Suprapubic skin (tissue), 4 donors: ENCODE measurements around the gene ZBTB22. TPM values are rescaled to one million over a fixed set of nuclear protein-coding genes. Genes with fewer than 3 reads are reported as not detected.

ENCODE experiments used
- DNase-seq, 2 donors: peaks; one replicate each; pipeline ENCODE4 v3.0.0-alpha.2; 2019; ENCODE audit warnings: low spot score in 2 of 2
- H3K27ac ChIP-seq: fragments of 200-600 bp; sonication (generic); one replicate; pipeline ENCODE4 v1.5.1; 2019
- H3K27me3 ChIP-seq: fragments of 200-600 bp; sonication (generic); one replicate; pipeline ENCODE4 v1.5.1; 2019
- H3K36me3 ChIP-seq: fragments of 200-600 bp; sonication (generic); one replicate; pipeline ENCODE4 v1.5.1; 2019
- H3K4me1 ChIP-seq: fragments of 200-600 bp; sonication (generic); one replicate; pipeline ENCODE4 v1.5.1; 2019
- H3K4me3 ChIP-seq: fragments of 200-600 bp; sonication (generic); one replicate; pipeline ENCODE4 v1.5.1; 2019; ENCODE audit warnings: mild to moderate bottlenecking
- H3K9me3 ChIP-seq: fragments of 200-600 bp; sonication (generic); one replicate; pipeline ENCODE4 v1.5.1; 2019
- CTCF ChIP-seq, 2 donors: fragments of 200-600 bp in 1 of 2; fragments of 450-650 bp in 1 of 2; sonication (generic) in 1 of 2; IDR thresholded peaks; one replicate each; pipeline ENCODE4 v1.5.1; 2016 to 2019; ENCODE audit warnings: antibody characterized with exemption in 2 of 2, mild to moderate bottlenecking in 1 of 2, moderate library complexity in 1 of 2
- EP300 ChIP-seq: sonication (generic); formaldehyde crosslinking; IDR thresholded peaks from one replicate; pipeline ENCODE4 v1.6.1; 2017; ENCODE audit warnings: antibody characterized with exemption
- POLR2A ChIP-seq, 2 donors: fragments of 450-650 bp; IDR thresholded peaks; one replicate each; pipeline ENCODE4 v1.6.1; 2017; ENCODE audit warnings: antibody characterized with exemption in 2 of 2, mild to moderate bottlenecking in 2 of 2, moderate library complexity in 2 of 2
- POLR2AphosphoS5 ChIP-seq, 3 donors: sonication (generic); formaldehyde crosslinking; IDR thresholded peaks; one replicate each; pipeline ENCODE4 v1.6.1; 2017; ENCODE audit warnings: antibody characterized with exemption in 3 of 3
- WGBS: methylation state at CpG from one replicate; pipeline ENCODE4 v1.1.5; 2018; 5-methylcytosine and 5-hydroxymethylcytosine counted together
- total RNA-seq, 4 donors: library from RNA; depleted of rRNA; stranded (reverse); fragments of >200 nt; gene quantifications; one replicate each; pipeline ENCODE4 v1.1.0, GENCODE V29; 2016

Gene ZBTB22
- total RNA-seq, 4 donors from 2014 or later: 32.1 to 36.8 (median 33.4) TPM

DNA sequence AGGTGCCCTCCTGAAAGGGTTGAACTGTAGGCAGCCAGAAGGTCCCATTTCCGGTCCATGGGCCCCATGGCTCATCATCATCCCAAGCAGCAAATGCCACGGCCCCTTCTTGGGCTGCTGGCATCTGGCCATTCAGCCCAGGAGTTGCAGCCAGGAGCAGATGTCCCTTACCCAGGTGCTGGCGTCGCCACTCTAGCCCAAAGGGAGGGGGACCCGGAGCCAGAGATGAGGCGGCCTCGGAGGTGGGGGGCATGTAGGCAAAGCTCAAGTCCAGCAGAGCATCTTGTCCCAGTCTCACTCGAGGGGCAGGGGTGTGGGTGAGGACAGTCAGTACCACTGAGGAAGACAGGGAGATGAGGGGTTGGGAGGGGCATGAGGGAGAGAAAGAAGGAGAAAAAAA, 12.5 kb downstream of the ZBTB22 start:
- H3K27me3 ChIP-seq: no peaks in the 10 kb centered on the region
- H3K4me1 ChIP-seq: peaks cover 22% of the 10 kb centered on the region
- no peak for TF ChIP-seq POLR2AphosphoS5 (IDR thresholded peaks at IDR 0.05)
- WGBS: 87% methylated on average over 8 of the region's 8 CpGs
- H3K4me3 ChIP-seq: no peak overlapping the region
- peaks cover 48% of the 10 kb centered on the region for H3K36me3 ChIP-seq
- H3K27ac ChIP-seq: no peak overlapping the region
- no peaks in the 10 kb centered on the region for H3K9me3 ChIP-seq
- DNase-seq: no peak

DNA sequence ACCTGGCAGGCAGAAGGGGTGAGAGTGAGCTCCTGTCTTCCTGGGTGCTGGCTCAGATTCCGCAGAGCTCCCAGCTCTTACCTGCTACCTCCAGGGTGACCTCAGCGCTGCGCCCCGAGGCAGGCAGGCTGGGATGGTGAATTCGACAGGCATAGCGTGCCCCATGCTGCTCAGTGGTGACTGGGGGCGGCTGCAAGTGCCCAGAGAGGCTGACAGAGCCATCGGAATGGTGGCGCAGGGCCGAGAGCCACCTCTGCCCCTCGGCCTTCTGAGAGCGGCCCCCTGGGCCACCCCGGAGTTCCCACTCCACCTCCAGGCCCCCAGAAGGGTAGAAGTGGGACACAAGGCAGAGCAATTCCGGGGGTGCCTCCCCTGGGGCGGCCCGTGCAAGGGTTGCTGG, 13.3 kb downstream of the ZBTB22 start:
- DNase-seq: no peak
- Histone ChIP-seq H3K36me3 (peaks cover 48% of the 10 kb centered on the region), H3K27me3 (no peaks in the 10 kb centered on the region), H3K9me3 (no peaks in the 10 kb centered on the region), H3K4me1 (peaks cover 25% of the 10 kb centered on the region), H3K27ac (no peak overlapping the region), H3K4me3 (no peak overlapping the region)
- 80% methylated on average over 2 of the region's 16 CpGs for WGBS
- TF ChIP-seq POLR2AphosphoS5 (IDR thresholded peaks at IDR 0.05): no peak
- TF ChIP-seq POLR2A (IDR thresholded peaks at IDR 0.05): no peak
- TF ChIP-seq EP300: no peak
- TF ChIP-seq CTCF (IDR thresholded peaks at IDR 0.05): no peak

- peaks cover 43% of the 10 kb centered on the region for H3K36me3 ChIP-seq
- WGBS: 87% methylated on average over 3 of the region's 3 CpGs
- TF ChIP-seq CTCF (IDR thresholded peaks at IDR 0.05): no peak
- no peak for TF ChIP-seq POLR2A (IDR thresholded peaks at IDR 0.05)
- TF ChIP-seq EP300: no peak
- no peak for TF ChIP-seq POLR2AphosphoS5 (IDR thresholded peaks at IDR 0.05)
Measured at GRCh38 chr6:33301877-33302276, 15.7 kb downstream of the ZBTB22 start.

DNA sequence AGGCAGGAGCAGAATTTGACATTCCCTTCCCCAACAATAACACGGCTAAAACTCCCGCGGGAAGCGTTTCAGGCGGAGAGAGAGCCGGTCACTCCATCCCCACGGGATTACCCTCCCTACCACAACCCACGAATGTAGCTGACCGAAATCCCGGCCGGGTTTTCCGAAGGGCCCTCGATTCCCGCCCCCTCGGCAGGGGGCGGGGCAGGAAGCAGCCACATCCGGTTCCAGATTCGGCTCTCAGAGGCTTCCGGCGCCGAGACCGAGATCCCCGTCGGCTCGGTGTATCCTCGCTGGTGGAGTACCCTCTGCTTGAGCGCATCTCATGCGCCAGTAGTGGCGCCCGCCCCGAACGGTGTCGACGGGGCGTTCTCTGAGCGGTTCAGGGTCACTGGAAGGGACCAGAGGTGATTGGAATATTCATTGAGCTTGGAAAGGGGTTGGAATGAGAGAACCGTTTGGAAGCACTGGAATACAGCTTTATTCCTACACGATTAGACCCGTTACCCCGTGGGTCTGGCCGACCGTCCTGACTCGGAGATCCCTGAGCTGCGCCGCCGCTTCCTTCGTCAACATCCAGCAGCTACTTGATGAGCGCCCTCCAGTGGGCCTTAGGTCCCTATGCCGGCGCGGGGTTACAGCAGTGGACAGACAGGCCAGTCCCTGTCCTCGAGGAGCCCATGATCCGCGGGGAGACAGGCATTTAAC, 18.2 kb downstream of the ZBTB22 start:
- H3K4me1 ChIP-seq: peaks cover 40% of the 10 kb centered on the region
- peak overlapping the region; percentile 86 for H3K4me3 ChIP-seq
- H3K27ac ChIP-seq: peak overlapping the region; percentile 96
- H3K27me3 ChIP-seq: no peaks in the 10 kb centered on the region
- TF ChIP-seq POLR2AphosphoS5 (IDR thresholded peaks at IDR 0.05) (peak; percentile 55 to 80 (median 70)), EP300 (no peak), POLR2A (IDR thresholded peaks at IDR 0.05) (peak in 1 of 2 donors; percentile 78), CTCF (IDR thresholded peaks at IDR 0.05) (peak; percentile 64 to 80)
- H3K9me3 ChIP-seq: no peaks in the 10 kb centered on the region
- DNase-seq: peak; percentile 95 to 96
- 0% methylated on average over 10 of the region's 54 CpGs for WGBS
- peaks cover 42% of the 10 kb centered on the region for H3K36me3 ChIP-seq

More at GRCh38 chr6:33301877-33302276, 15.7 kb downstream of the ZBTB22 start:
- no peak overlapping the region for H3K4me3 ChIP-seq
- H3K4me1 ChIP-seq: peaks cover 40% of the 10 kb centered on the region
- H3K9me3 ChIP-seq: no peaks in the 10 kb centered on the region
- no peak overlapping the region for H3K27ac ChIP-seq
- no peaks in the 10 kb centered on the region for H3K27me3 ChIP-seq
- DNase-seq: no peak

DNA sequence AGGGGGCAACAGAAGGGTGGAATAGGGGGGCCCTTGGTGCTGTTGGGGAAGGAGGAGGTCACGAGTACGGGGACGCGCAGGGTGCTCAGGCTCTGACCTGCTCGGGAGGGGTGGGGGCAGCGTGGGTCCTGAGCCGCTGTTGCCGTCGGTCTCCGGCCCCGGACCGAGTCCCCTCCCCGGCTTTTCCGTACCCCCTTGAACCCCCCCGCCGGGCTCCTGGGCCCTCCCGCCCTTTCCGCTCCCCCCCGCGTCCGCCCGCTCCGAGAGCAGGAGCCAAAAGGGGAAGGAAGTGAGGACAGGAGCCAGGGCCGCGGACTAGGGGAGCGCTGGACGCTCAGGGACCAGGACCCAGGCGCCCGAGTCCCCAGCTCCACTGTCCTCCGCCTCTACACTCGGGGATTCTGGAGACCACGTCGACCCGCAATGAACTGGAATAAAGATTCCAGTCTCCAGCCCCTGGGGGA, 18.7 kb downstream of the ZBTB22 start, which contains the start of gene RGL2:
Gene RGL2, minus strand, starts transcription at position 170 of the 464 bp plus-strand sequence. CDS start 332 bp downstream, outside the sequence.
- H3K36me3 ChIP-seq: peaks cover 42% of the 10 kb centered on the region

More for the DNA sequence above, 18.7 kb downstream of the ZBTB22 start, which contains the start of gene RGL2:
- TF ChIP-seq CTCF (IDR thresholded peaks at IDR 0.05): no peak
- TF ChIP-seq POLR2A (IDR thresholded peaks at IDR 0.05): no peak
- TF ChIP-seq POLR2AphosphoS5 (IDR thresholded peaks at IDR 0.05): no peak
- no peak for TF ChIP-seq EP300
- 0% methylated on average over 13 of the region's 34 CpGs for WGBS
- DNase-seq: peak; percentile 93 to 94
- H3K9me3 ChIP-seq: no peaks in the 10 kb centered on the region
- H3K4me3 ChIP-seq: peak within 1 kb of the TSS; percentile 86
- H3K27ac ChIP-seq: peak within 1 kb of the TSS; percentile 96
- no peaks in the 10 kb centered on the region for H3K27me3 ChIP-seq
- H3K4me1 ChIP-seq: peaks cover 40% of the 10 kb centered on the region
